ENCODE results near the gene FBXL16. TPM values are rescaled to one million over a fixed set of nuclear protein-coding genes. Genes with fewer than 3 reads are reported as not detected.

Gene FBXL16
- total and polyA plus RNA-seq, 2 donors (not counting 1 experiment from before 2014, with no cell fraction given), result 0.07 TPM; not detected in 1

DNA sequence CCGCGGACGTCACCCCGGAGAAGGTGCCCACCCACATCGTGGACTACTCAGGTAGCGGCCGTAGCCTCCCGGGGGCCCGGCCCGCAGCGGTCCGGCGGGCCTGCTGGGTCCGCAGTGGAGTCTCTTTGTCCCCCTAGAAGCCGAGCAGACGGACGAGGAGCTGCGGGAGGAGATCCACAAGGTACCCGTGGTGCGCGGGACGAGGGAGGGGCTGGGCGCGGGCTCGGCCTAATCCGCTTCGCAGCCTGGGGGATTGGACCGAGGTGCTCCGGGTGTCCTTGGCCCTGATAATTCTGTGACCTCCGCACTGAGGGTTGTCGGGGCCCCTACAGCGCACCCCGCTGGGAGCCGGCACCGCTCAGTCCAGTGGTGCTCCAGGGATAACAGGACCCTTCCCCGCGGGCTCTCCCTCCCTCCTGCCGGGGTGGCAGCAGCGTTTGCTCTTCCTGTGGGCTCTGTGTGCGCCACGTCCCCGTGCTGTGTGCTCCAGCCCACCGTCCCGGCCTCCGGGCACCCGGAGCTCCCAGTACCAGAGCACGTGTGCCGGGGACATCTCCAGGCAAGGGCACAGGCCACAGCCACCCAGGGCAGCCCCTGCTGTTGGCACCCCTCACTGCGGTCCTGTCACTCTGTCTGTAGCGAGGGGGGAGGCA is 37.0 kb downstream of the FBXL16 start:
- TF ChIP-seq, protein P1, sequence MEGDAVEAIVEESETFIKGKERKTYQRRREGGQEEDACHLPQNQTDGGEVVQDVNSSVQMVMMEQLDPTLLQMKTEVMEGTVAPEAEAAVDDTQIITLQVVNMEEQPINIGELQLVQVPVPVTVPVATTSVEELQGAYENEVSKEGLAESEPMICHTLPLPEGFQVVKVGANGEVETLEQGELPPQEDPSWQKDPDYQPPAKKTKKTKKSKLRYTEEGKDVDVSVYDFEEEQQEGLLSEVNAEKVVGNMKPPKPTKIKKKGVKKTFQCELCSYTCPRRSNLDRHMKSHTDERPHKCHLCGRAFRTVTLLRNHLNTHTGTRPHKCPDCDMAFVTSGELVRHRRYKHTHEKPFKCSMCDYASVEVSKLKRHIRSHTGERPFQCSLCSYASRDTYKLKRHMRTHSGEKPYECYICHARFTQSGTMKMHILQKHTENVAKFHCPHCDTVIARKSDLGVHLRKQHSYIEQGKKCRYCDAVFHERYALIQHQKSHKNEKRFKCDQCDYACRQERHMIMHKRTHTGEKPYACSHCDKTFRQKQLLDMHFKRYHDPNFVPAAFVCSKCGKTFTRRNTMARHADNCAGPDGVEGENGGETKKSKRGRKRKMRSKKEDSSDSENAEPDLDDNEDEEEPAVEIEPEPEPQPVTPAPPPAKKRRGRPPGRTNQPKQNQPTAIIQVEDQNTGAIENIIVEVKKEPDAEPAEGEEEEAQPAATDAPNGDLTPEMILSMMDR (conservative IDR thresholded peaks at IDR 0.05 in 1 of 2, IDR thresholded peaks at IDR 0.05 in 1 of 2; ENCODE audit: low read depth in 1 of 2, low read length in 2 of 2), result no peak
- no peak for TF ChIP-seq EZH2 (IDR thresholded peaks at IDR 0.05; ENCODE audit: low read length, missing control alignments)
- Histone ChIP-seq H3K4me2 (ENCODE audit: extremely low read depth, insufficient read depth, low read length) (peak overlapping the region; percentile 94), H3K4me3 (replicated peaks in 1 of 4; ENCODE audit: control extremely low read depth in 1 of 4, insufficient read depth in 1 of 4, low read depth in 3 of 4, low read length in 4 of 4) (peak overlapping the region; percentile 66 to 90 (median 88)), H3K9ac (ENCODE audit: insufficient read depth, low read length) (peak overlapping the region; percentile 89), H2AFZ (ENCODE audit: low read length) (no peak overlapping the region), H3K27me3 (ENCODE audit: control insufficient read depth, insufficient read depth, low read length) (no peaks in the 10 kb centered on the region), H3K79me2 (ENCODE audit: control insufficient read depth, insufficient read depth, low read length) (peaks cover 23% of the 10 kb centered on the region), H3K27ac (ENCODE audit: insufficient read depth, low read length) (peak overlapping the region; percentile 73), H3K9me3 (ENCODE audit: control insufficient read depth, insufficient read depth, low read depth, low read length) (no peaks in the 10 kb centered on the region), H4K20me1 (ENCODE audit: control insufficient read depth, extremely low read depth, insufficient read depth, low read length) (no peaks in the 10 kb centered on the region), H3K36me3 (ENCODE audit: control insufficient read depth, insufficient read depth, low read length) (peaks cover 39% of the 10 kb centered on the region), H3K4me1 (ENCODE audit: control insufficient read depth, extremely low read depth, insufficient read depth, low read length) (peaks cover 7% of the 10 kb centered on the region)
- no peak for DNase-seq (ENCODE audit: low read depth in 2 of 2)

DNA sequence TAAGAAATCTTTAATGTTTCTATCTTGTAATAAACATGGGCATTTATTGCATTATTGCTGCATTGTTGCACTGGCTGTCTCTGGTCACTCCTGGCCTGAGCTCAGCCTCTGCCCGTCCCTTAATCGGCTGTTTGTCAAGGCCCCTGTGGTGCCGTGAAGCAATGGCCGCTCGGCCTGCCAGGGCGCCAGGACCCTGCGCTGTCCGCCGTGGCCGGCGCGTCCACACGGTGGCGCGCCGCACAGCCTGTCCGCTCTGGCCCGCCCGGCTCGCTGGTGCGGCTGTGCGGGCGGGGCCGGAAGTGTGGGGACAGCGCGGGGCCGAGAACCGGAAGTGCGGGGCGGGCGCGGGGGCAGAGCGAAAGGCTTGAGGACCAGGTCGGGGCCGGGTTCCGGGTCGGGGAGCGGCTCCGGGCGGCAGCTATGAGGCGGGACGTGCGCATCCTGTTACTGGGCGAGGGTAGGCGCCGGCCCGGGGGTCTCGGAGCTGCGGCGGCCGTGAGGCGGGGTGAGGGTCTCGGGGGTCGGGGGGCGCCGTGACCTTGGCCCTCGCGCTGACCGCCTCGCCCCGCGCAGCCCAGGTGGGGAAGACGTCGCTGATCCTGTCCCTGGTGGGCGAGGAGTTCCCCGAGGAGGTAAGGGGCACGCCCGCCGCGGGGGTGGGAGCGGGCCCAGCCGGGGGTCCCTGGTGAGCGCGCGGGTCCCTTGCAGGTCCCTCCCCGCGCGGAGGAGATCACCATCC is 37.7 kb downstream of the FBXL16 start, which contains the start of gene RHOT2:
Gene RHOT2 (plus strand): TSS at position 353 of the 739 bp plus-strand sequence. CDS start 68 bp downstream, at position 421.
- peak within 1 kb of the TSS; percentile 66 to 90 (median 88) for H3K4me3 ChIP-seq (replicated peaks in 1 of 4; ENCODE audit: control extremely low read depth in 1 of 4, insufficient read depth in 1 of 4, low read depth in 3 of 4, low read length in 4 of 4)
- H3K4me2 ChIP-seq (ENCODE audit: extremely low read depth, insufficient read depth, low read length), result peak within 1 kb of the TSS; percentile 94
- peak within 1 kb of the TSS; percentile 89 for H3K9ac ChIP-seq (ENCODE audit: insufficient read depth, low read length)
- no peaks in the 10 kb centered on the region for H3K9me3 ChIP-seq (ENCODE audit: control insufficient read depth, insufficient read depth, low read depth, low read length)
- no peaks in the 10 kb centered on the region for H3K27me3 ChIP-seq (ENCODE audit: control insufficient read depth, insufficient read depth, low read length)
- H3K27ac ChIP-seq (ENCODE audit: insufficient read depth, low read length), result peak within 1 kb of the TSS; percentile 73
- peaks cover 38% of the 10 kb centered on the region for H3K36me3 ChIP-seq (ENCODE audit: control insufficient read depth, insufficient read depth, low read length)
- TF ChIP-seq, protein P1 (conservative IDR thresholded peaks at IDR 0.05 in 1 of 2, IDR thresholded peaks at IDR 0.05 in 1 of 2; ENCODE audit: low read depth in 1 of 2, low read length in 2 of 2), result peak; percentile 38 to 56
- no peak for TF ChIP-seq EZH2 (IDR thresholded peaks at IDR 0.05; ENCODE audit: low read length, missing control alignments)
- H2AFZ ChIP-seq (ENCODE audit: low read length), result peak within 1 kb of the TSS; percentile 89
- peaks cover 7% of the 10 kb centered on the region for H3K4me1 ChIP-seq (ENCODE audit: control insufficient read depth, extremely low read depth, insufficient read depth, low read length)
- no peaks in the 10 kb centered on the region for H4K20me1 ChIP-seq (ENCODE audit: control insufficient read depth, extremely low read depth, insufficient read depth, low read length)
- DNase-seq (ENCODE audit: low read depth in 2 of 2), result peak; percentile 84 to 88
- H3K79me2 ChIP-seq (ENCODE audit: control insufficient read depth, insufficient read depth, low read length), result peaks cover 23% of the 10 kb centered on the region

DNA sequence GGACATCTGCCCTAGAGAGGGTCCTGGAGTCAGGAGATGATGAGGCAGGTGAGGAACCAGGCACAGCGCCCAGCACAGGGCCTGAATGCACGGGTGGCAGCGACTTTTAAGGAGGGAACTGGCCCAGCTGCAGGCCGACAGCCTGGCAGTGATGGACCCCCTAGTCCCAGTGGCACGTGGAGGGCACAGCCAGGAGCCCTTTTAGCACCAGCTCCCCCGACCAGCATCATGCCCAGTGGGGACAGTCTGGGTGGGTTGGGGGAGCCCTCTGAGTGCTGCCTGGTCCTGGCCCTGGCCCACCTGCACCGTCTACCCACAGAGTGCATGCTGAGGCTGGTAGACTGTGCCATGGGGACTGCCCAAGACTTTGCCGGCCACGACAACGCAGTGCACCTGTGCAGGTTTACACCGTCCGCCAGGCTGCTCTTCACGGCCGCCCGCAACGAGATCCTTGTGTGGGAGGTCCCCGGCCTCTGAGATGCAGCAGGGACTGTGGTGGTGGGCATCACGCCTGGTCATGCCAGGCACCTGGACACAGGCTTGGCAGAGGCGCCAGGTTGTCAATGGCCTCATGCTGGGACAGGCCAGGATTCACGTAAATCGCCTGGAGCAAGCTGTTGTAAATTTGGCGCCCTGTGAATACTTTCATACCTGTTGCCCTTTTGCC is 38.4 kb downstream of the FBXL16 start:
- no peak for DNase-seq (ENCODE audit: low read depth in 2 of 2)
- no peaks in the 10 kb centered on the region for H3K27me3 ChIP-seq (ENCODE audit: control insufficient read depth, insufficient read depth, low read length)
- no peaks in the 10 kb centered on the region for H3K9me3 ChIP-seq (ENCODE audit: control insufficient read depth, insufficient read depth, low read depth, low read length)
- peak overlapping the region; percentile 19 for H3K27ac ChIP-seq (ENCODE audit: insufficient read depth, low read length)
- peaks cover 23% of the 10 kb centered on the region for H3K79me2 ChIP-seq (ENCODE audit: control insufficient read depth, insufficient read depth, low read length)
- no peak overlapping the region for H3K9ac ChIP-seq (ENCODE audit: insufficient read depth, low read length)
- no peak overlapping the region for H3K4me2 ChIP-seq (ENCODE audit: extremely low read depth, insufficient read depth, low read length)
- H4K20me1 ChIP-seq (ENCODE audit: control insufficient read depth, extremely low read depth, insufficient read depth, low read length), result no peaks in the 10 kb centered on the region
- peak overlapping the region; percentile 89 for H2AFZ ChIP-seq (ENCODE audit: low read length)
- H3K4me3 ChIP-seq (replicated peaks in 1 of 4; ENCODE audit: control extremely low read depth in 1 of 4, insufficient read depth in 1 of 4, low read depth in 3 of 4, low read length in 4 of 4), result no peak overlapping the region
- TF ChIP-seq EZH2 (IDR thresholded peaks at IDR 0.05; ENCODE audit: low read length, missing control alignments), result no peak
- TF ChIP-seq, protein P1 (conservative IDR thresholded peaks at IDR 0.05 in 1 of 2, IDR thresholded peaks at IDR 0.05 in 1 of 2; ENCODE audit: low read depth in 1 of 2, low read length in 2 of 2), result no peak
- H3K36me3 ChIP-seq (ENCODE audit: control insufficient read depth, insufficient read depth, low read length), result peaks cover 31% of the 10 kb centered on the region
- peaks cover 7% of the 10 kb centered on the region for H3K4me1 ChIP-seq (ENCODE audit: control insufficient read depth, extremely low read depth, insufficient read depth, low read length)
